ENCODE results near the gene KRT25. TPM values are rescaled to one million over a fixed set of nuclear protein-coding genes. Genes with fewer than 3 reads are reported as not detected.

KRT25 gene
- total and polyA plus RNA-seq, 7 donors = 0.36 TPM; not detected in 6

- TF ChIP-seq CTCF (IDR thresholded peaks at IDR 0.05) (no peak), POLR2A (IDR thresholded peaks at IDR 0.05) (no peak), EP300 (IDR thresholded peaks at IDR 0.05) (no peak), POLR2AphosphoS5 (IDR thresholded peaks at IDR 0.05) (no peak)
- no peak for DNase-seq
- Histone ChIP-seq H3K27me3 (peaks cover 0 to 30% (median 7%) of the 10 kb centered on the region in 3 donors), H3K9me3 (no peaks in the 10 kb centered on the region), H3K4me3 (no peak overlapping the region), H3K27ac (no peak overlapping the region), H3K36me3 (no peaks in the 10 kb centered on the region), H3K4me1 (no peaks in the 10 kb centered on the region)
- intact Hi-C loops (cut with DNase I) = no loop called here
- WGBS, 2 donors = 81 to 82% methylated on average over 27 of the region's 27 CpGs
These were observed 41.7 kb upstream of the KRT25 start for GRCh38 chr17:40796846-40797245.

- 69 to 77% methylated on average over 10 of the region's 10 CpGs for WGBS, 2 donors
- no peak for TF ChIP-seq CTCF (IDR thresholded peaks at IDR 0.05)
- TF ChIP-seq POLR2A (IDR thresholded peaks at IDR 0.05) = no peak
- TF ChIP-seq EP300 (IDR thresholded peaks at IDR 0.05) = no peak
- no peak for TF ChIP-seq POLR2AphosphoS5 (IDR thresholded peaks at IDR 0.05)
- intact Hi-C loops (cut with DNase I) = no loop called here
- no peaks in the 10 kb centered on the region for H3K9me3 ChIP-seq
- H3K4me1 ChIP-seq = no peaks in the 10 kb centered on the region
- no peak overlapping the region for H3K27ac ChIP-seq
- H3K36me3 ChIP-seq = no peaks in the 10 kb centered on the region
- H3K27me3 ChIP-seq = peaks cover 0 to 30% (median 7%) of the 10 kb centered on the region in 3 donors
- no peak overlapping the region for H3K4me3 ChIP-seq
- DNase-seq = no peak
These were observed 40.0 kb upstream of the KRT25 start for GRCh38 chr17:40795019-40795667.

GRCh38 chr17:40794466-40794865 is 39.3 kb upstream of the KRT25 start:
- intact Hi-C loops (cut with DNase I) = no loop called here
- Histone ChIP-seq H3K27me3 (peaks cover 0 to 30% (median 7%) of the 10 kb centered on the region in 3 donors), H3K4me3 (no peak overlapping the region), H3K27ac (no peak overlapping the region), H3K36me3 (no peaks in the 10 kb centered on the region), H3K4me1 (no peaks in the 10 kb centered on the region), H3K9me3 (no peaks in the 10 kb centered on the region)
- no peak for DNase-seq
- TF ChIP-seq EP300 (IDR thresholded peaks at IDR 0.05) (no peak), CTCF (IDR thresholded peaks at IDR 0.05) (no peak), POLR2AphosphoS5 (IDR thresholded peaks at IDR 0.05) (no peak), POLR2A (IDR thresholded peaks at IDR 0.05) (no peak)
- 70 to 82% methylated on average over 2 of the region's 2 CpGs for WGBS, 2 donors

DNA sequence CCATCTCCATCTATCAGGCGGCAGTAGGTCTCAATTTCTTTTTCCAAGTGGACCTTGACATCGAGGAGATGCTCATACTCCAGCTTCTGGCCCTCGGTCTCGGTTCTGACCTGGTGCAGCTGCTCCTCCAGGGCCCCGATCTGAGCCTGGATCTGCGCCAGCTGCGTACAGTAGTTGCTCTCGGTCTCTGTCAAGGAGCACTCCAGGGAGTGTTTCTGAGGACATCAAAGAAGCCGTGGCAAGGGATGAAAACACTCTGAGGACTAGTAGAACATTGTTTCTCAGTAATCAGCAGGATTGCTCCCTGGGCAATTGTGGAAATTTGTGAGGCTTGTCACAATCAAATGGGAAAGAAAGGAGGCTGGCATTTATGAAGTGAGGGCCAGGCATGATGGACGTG is 38.7 kb upstream of the KRT25 start:
- H3K36me3 ChIP-seq = no peaks in the 10 kb centered on the region
- TF ChIP-seq POLR2AphosphoS5 (IDR thresholded peaks at IDR 0.05) (no peak), CTCF (IDR thresholded peaks at IDR 0.05) (no peak), POLR2A (IDR thresholded peaks at IDR 0.05) (no peak), EP300 (IDR thresholded peaks at IDR 0.05) (no peak)
- WGBS, 2 donors = 44 to 73% methylated on average over 10 of the region's 10 CpGs
- no peaks in the 10 kb centered on the region for H3K4me1 ChIP-seq
- no peak overlapping the region for H3K4me3 ChIP-seq
- intact Hi-C loops (cut with DNase I) = no loop called here
- no peak for DNase-seq
- no peak overlapping the region for H3K27ac ChIP-seq
- H3K9me3 ChIP-seq = no peaks in the 10 kb centered on the region
- H3K27me3 ChIP-seq = peaks cover 0 to 30% (median 7%) of the 10 kb centered on the region in 3 donors

All from sigmoid colon (tissue), 7 donors.